ENCODE data around the gene SHISA3. TPM values are rescaled to one million over a fixed set of nuclear protein-coding genes. Genes with fewer than 3 reads are reported as not detected.

SHISA3 gene
- total RNA-seq, 1 donor from 2014 or later = 0.60 TPM

DNA sequence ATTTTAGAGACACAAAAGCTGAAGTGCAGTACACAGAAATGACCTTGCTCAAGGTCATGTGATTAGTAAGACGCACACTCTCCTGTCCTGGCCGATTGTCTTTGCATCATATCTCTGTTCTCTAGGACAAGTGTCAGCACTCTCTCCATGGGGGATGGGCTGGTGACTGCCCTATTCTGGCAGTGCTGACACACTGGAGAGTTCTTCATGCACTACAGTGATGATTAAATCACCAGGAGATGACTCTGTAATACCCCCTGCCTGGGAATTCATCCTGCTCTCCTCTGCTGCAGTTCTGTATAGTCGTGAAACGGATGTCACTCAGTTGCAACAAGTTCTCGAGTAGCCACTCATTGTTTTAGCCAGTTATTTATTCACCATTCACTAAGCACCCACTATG is 5.3 kb upstream of the SHISA3 start:
- DNase-seq (ENCODE audit: low read depth in 2 of 2) = no peak

DNA sequence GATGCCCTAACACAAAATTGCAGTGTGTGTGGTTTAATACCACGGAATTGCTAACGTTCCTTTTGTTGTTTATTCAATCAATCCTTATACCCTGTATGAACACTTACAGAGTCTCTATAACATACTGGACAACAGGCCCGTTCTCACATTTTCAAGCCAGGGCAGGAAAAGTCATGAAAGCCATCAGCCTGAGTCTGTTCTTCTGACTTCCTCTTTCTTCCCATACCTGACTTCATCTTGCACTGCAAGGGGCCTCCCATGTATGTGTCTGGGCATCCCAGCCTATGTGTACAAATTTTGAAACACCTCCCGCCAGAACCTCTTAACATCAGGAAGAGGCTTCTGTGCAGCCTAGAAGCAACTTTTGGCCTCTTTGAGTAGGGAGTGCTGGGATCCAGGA is 4.9 kb upstream of the SHISA3 start:
- DNase-seq (ENCODE audit: low read depth in 2 of 2) = no peak

DNA sequence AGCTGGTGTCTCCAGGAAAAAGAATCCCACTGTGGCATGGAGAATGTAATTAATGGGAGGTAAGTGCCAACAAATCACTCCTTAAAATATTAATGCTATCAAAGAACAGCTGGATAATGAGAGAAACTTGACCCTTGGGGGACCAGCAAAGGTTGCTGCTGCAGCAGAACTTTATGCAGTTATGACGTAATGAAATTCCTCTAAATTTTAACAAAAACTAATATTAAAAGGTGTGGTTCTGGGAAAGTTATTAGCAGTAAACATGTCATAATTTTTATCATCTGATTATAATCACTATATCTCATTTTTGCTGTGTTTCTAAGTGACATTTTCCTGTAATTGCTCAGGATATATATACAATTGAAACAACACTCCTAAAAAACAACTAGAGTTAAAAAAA is 1.7 kb upstream of the SHISA3 start:
- no peak for DNase-seq (ENCODE audit: low read depth in 2 of 2)

DNA sequence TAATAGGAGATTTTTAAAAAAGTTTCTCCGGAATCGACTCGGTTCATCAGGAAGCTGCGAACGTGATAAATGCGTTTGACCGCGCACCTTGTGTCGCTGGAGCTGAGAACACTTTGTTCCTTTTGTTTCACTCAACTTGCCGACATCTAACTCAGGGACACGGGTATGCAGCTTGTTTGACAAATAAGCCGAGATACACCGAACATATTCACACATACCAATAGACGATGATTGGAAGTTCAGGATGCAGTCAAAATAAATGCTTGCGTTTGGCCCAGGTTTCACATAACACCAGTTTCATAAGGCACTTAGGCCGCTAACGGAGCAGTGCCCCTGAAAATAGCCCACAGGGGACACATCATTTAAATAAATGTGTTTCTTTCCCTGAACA is 932 bp upstream of the SHISA3 start:
- DNase-seq (ENCODE audit: low read depth in 2 of 2) = no peak

DNA sequence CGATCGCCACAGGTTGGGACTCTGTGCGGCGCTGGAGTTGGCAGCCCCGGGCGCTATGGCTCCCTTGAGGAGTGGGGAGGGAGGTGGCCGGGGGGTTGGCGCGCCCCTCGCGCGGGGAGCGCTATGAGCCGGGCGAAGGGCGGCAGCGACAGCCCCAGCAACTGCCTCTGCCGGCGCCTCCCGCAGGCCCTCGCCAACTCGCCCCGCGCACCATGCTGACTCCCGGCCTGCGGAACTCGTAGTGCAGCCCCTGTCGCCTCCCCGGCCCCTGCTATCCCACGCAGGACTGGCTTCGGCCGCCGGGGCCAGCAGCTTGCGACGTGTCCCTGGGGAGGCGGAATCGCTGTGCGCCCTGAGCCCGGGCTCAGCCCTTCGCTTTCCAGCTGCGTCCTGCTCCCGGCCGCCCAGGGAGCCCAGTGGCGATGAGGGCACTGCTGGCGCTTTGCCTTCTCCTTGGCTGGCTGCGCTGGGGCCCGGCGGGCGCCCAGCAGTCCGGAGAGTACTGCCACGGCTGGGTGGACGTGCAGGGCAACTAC is 415 bp downstream of the SHISA3 start:
- DNase-seq (ENCODE audit: low read depth in 2 of 2) = peak; percentile 19 to 57

DNA sequence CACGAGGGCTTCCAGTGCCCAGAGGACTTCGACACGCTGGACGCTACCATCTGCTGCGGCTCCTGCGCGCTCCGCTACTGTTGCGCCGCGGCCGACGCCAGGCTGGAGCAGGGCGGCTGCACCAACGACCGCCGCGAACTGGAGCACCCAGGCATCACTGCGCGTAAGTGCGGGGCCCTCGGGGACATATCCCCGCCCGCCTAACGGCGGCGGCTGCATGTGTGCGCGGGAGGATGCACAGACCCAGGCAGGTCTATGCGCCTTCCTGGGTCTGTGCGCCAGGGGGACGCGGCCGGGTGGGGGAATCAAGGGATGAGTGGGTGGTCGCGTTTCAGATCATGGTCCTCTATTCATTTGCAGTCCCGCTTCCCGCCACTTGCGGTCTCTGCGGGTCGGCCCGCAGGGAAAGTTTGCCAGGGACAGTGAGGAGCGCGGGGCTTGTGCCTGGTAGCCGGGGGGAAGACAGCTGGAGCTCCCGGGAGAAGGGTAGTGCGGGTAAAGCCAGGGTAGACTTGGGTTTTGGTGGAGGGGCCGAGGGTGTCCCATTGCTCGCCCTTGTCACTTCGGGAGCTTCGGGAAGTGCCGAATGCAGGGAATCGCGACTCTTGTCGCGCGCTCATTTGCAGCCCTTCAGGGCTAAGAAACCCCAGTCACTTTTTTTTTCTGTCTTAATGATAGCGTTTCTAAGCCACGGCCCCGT is 1.0 kb downstream of the SHISA3 start:
- peak; percentile 16 to 35 for DNase-seq (ENCODE audit: low read depth in 2 of 2)

DNA sequence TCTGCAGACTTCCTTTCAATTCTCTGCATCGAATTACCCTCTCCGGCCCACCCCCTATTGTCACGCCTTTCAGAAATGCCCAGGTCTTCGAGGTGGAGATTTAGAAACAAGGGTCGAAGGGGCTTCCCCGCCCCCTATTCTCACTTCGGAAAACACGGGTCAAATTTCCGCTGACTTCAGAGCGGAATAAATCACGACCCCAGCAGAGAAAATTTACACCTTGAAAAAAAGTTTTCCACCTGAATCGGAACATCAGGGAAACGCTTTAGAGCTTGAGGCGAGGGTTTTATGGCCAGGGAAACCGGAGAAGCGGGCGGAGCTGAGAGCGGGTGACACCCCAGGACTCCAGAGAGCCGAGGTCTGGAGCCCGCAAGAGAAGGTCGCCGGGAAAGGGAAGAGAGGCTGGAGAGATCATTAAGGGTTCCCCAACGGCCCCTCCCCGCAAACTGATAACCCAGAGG is 1.6 kb downstream of the SHISA3 start:
- peak in 1 of 2 donors; percentile 22 for DNase-seq (ENCODE audit: low read depth in 2 of 2)

DNA sequence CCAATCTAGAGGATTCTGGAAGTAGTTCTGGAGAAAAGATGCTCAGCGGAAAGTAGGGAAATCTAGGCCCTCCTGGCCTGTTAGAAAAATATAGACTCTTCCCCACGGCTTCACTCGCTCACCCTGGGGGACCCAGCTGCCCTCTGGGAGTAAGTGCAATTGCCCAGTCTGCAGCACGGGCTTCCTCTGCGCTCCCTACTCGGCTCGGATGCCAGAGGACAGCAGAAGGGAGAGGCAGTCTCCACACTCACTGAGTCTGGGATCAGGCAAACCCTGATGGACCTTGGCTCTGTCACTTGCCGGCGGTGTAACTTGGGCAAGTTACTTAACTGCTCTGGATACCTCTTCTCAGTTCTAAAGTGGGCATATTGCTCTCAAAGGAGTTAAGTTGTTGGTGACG is 2.1 kb downstream of the SHISA3 start:
- peak in 1 of 2 donors; percentile 44 for DNase-seq (ENCODE audit: low read depth in 2 of 2)

DNA sequence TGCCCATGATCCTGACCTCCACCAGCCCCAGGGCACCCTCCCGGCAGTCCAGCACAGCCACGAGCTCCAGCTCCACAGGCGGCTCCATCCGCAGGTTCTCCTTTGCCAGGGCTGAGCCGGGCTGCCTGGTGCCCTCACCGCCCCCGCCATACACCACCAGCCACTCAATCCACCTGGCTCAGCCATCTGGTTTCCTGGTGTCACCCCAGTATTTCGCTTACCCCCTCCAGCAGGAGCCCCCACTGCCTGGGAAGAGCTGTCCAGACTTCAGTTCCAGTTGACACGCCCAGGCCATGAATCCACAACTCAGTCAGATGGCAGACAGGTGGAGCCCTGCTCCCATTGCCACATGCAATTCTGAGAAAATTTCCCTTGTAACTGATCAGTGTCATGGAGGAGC is 3.9 kb downstream of the SHISA3 start:
- peak; percentile 2 to 25 for DNase-seq (ENCODE audit: low read depth in 2 of 2)

DNA sequence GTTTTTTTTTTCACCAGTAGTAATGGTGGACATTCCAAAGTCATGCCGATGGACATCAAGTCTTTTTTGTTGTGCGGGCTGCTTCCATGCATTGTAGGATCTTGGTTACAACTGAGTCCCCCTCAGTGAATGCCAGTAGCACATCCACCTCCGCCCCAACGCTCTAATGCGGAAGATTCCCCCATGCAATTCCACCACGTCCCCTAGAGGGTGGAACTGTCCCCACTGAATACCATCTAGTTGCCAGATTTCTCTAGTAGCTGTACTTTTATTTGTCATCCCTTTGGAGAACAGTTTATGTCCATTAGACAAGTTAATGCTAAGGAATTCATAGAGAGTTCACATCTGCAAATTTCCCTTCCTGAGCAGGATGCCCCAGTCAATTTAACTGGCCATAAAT is 6.7 kb downstream of the SHISA3 start:
- no peak for DNase-seq (ENCODE audit: low read depth in 2 of 2)

DNA sequence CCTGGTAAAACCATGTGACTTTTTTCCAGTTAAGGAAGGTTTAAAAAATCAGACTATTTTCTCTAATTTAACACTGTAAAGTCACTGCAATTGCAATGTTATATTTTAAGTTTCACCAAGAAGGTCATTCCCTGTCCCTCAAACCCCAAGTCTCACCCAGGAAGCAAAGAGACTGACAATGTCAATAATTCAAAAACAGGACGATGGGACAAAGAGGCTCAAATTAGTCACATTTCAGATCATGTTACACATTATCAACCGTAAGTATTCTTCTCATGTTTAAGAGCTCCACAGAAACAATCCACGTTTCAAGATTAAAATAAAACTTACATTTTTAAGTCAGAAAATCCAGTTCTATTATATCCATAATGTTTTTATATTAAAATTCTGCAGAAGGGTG is 13.2 kb downstream of the SHISA3 start:
- DNase-seq (ENCODE audit: low read depth in 2 of 2) = no peak

DNA sequence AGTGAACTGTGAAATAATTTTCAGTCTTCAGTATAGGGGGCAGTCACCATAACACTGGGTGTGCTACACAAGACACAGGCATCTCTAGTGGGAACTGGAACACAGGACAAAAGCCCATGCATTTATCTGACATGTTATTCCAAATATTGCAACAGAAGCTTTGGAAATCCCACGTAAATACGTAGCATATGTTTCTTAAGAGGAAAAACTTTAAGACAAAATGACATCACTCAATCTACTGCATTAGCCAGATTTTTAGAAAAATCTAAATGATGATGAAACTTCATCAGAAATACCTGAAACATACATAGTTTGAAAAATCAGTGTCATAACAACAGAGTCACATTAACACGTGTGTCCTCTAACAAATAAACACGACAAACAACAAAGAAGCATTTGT is 14.5 kb downstream of the SHISA3 start:
- no peak for DNase-seq (ENCODE audit: low read depth in 2 of 2)

DNA sequence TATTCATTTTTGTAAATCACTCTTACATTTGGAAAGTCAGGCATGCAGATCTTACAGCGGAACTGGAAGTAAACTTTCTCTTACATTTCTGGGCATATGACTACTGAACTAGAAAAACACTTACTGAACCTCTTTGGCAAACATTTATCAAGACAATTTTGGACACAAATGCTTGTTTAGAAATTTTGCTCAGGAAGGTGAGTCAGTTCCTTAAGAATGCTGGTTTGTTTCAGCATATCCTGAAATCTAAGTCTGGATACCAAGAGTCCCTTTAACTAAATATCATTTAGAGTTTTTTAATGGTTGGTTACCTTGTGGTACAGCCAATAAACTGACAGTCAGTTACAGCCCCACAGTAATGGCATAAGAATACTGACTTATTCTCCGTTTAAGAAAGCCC is 15.0 kb downstream of the SHISA3 start:
- DNase-seq (ENCODE audit: low read depth in 2 of 2) = peak in 1 of 2 donors; percentile 96

DNA sequence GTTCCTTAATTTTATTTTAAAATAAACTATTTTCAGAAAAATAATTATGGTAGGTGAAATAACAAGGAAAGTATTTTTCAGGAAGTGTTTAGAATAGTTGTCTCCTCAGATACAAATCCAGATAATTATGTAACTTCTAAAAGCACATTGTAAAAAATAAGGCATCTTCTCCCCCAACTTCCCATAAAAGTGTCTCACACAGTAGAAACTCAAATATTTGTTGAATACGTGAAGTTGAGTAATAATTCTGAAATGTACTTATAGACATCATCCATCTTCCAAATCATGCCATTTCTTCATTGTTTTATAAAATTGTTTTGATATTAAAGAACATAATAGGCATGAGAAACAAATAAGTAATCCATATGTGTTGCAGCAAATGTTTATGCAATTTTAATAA is 18.0 kb downstream of the SHISA3 start:
- DNase-seq (ENCODE audit: low read depth in 2 of 2) = peak in 1 of 2 donors; percentile 31

DNA sequence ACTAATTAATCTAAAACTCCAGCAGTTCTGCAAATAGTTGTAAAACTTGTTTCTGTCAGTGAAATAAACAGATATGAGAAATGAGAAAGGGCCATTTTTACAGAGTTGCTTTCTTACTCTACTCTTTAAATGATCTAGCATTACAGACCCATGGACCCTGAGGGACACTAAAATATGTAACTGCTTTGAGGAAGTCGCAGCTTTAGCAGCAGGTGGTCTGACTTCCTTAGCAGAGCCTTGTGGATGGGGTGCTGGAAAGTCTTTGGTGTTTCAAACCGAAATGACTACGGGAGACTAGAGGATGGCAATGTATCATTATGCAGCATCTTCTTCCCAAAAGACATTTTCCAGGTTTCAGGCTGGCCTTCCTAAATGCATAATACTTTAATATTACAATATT is 18.7 kb downstream of the SHISA3 start:
- DNase-seq (ENCODE audit: low read depth in 2 of 2) = no peak

DNA sequence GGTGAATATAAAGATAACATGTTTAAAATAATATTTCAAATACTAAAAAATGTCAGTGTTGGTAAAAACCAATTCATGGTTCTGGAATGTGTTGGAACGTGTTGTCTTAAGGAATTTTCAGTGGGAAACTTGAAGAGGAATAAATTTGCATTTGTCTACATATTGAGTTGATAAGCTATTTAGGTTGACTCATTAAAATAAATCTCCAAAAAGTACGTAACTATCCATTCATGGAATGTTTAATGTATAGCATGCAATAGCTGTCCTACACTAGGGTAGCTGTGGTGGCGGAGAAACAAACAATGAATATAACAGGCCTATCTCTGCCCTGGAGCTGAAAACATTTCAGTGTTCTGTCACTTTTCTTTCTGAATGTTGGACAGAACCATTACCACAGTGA is 20.3 kb downstream of the SHISA3 start:
- DNase-seq (ENCODE audit: low read depth in 2 of 2) = no peak

DNA sequence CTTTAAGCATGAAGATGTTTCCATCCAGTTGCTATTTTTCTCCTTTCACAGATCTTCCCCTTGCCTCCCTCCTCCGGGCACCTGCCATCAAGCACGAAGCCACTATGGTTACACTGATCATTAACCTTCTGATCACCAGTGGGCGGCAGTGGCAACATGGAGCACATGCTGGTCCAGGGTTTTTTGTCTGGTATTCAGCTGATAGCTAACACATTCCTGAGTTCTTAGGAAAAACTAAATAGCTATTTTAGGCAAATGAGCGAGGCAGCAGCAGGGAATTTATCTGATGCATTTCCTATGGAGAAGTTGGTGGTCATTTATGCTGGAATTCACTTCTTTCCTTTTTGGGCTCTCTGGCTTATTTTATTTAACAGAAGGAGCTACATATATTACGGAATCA is 22.9 kb downstream of the SHISA3 start:
- DNase-seq (ENCODE audit: low read depth in 2 of 2) = peak in 1 of 2 donors; percentile 27

DNA sequence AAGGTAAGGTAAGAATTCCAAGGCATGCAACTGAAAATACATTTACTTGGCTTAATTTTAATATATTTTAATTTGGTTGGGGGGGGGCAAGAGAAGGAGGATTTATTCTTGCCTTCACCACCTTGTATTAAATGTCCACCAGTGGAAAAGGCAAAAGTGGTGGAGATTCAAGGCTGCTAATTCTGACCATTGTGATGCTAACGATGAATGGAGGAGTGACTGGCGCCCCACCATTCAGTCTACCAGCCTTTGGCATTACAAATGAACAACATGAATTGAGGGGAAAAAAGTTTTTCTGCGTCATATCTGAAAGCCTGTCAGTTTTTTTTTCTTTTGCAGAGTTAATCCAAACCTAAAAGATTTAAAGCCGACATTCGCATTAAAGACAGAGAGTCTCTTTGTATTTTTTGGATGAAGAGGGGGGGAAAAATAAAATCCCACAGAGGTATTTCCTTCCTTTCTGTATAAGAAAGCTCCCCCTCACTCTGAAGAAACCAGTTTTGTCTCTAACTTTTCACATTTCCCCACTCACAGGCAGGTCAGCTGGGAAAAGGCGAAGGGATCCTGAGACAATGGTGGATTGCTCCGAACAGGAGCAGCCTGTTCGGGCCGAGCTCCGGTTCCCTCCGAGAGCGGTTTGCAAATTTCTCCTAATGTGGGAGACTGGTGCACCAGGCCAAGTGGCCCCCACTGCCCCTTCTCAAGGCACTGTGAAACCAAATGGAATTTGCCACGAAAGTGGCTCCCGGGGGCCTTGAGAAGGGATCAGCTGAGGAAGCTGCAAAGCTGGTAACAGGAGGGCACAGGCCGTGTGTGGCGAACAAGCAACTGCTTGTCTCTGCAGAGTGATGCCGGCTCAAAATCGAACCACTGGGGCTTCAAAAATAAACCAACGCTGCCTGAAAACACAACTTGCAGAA is 28.1 kb downstream of the SHISA3 start:
- DNase-seq (ENCODE audit: low read depth in 2 of 2) = no peak

DNA sequence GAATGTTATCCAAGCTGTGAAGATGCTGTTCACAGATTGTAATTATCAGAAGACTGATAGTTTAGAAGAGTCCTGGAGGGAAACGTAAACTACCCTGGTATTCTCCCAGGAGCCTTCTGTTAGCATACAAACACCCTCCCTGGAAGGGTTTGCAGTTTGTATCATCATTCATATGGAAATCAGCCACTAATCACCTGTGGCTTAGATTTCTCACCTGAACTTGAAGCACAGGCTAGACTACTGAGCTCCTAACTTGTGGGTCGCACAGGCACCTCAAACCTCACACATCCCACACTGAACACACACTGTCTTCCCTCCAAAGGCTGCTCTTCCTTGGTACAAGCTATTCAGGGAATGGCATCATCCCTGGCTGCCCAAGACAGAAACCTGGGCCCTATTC is 30.7 kb downstream of the SHISA3 start:
- no peak for DNase-seq (ENCODE audit: low read depth in 2 of 2)

DNA sequence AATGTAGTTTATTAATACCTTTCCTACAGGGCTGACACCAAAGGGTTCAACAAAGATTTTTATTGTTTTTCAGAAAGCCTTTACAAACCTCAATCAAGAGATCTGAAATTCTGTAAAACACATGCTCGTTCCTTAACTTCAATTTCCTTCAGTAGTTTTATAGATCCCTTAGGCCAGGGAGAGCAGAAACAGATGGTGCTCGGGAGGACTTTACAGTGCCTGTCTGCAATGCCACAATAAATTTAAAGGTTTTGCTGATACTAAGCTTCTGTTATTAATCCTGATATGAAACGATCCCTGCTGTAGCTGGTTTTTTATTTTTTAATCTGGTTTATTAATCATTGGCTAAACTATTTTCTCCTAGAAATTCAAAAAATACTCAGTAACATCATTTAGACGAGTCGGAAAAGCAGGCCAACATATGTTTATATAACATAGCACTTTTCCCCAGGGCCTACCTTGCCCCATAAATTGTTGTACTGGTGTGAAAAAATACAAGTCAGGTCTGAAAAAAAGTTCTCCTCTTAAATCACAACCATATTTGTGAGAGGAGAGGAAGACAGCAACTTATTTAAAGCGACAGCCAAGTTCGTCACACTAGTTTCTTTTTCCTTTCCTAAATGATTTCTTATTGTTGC is 39.8 kb downstream of the SHISA3 start:
- DNase-seq (ENCODE audit: low read depth in 2 of 2) = no peak

DNA sequence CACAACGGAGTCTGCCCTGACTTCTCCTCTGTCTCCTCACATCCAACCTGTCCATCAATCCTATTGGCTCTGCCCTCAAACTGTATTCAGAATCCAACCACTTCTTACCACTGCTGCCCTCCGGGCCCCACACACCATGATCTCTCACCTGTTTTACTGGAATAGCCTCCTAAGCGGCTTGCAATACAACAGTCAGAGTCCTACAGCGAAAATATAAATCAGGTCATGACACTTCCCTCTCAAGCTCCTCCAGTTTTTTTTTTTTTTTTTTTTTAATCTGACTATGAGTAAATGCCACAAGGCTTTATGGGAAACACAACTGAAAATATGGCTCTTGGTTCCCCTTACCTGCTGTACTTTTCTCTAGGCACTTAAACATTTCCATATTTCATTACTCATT is 42.8 kb downstream of the SHISA3 start:
- no peak for DNase-seq (ENCODE audit: low read depth in 2 of 2)

DNA sequence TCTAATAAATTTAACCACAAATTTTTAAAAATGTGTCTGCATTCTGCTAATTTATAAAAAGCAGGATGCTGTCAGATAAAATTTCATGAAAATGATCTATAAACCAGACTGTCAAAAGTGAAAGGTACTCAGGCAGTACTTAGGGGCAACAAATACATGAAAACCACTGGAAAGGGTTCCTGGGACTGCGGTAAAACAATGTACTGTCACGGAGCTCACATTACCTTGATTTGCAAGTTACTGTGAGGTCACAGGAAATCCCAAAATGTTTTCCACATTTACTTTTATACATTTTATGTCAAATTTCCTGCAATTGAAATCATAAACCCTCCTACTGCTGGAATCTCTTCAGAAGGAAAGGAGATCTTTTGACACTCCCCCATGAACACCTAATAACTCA is 45.3 kb downstream of the SHISA3 start:
- peak in 1 of 2 donors; percentile 53 for DNase-seq (ENCODE audit: low read depth in 2 of 2)
